ENCODE data around the gene ZNF570.

The ZNF570 gene

DNA sequence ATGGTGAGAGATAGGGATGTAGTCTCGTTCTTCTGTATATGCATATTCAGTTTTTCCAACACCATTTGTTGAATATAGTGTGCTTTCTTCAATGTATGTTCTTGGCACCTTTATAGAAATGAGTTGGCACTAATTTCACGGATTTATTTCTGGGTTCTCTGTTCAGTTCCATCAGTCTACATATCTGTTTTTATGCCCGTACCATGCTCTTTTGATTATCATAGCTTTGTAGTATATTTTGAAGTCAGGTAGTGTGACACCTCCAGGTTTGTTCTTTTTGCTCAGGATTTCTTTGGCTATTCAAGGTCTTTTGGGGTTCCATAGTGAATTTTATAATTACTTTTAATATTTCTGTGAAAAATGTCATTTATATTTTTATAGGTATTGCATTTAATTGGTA lies 23.1 kb downstream of the ZNF570 start:
- Histone ChIP-seq H3K27me3 (ENCODE audit: insufficient read depth, poor library complexity, severe bottlenecking) (no peaks in the 10 kb centered on the region), H3K4me1 (ENCODE audit: insufficient read depth, poor library complexity, severe bottlenecking) (no peaks in the 10 kb centered on the region), H3K4me3 (ENCODE audit: severe bottlenecking) (no peak overlapping the region), H3K36me3 (ENCODE audit: low read depth) (no peaks in the 10 kb centered on the region), H3K9me3 (ENCODE audit: severe bottlenecking) (peaks cover 12% of the 10 kb centered on the region), H3K27ac (ENCODE audit: poor library complexity, severe bottlenecking) (no peak overlapping the region)
- no peak for ATAC-seq (ENCODE audit: low read depth)
- no peak for DNase-seq (ENCODE audit: low spot score)
- TF ChIP-seq, protein P1, sequence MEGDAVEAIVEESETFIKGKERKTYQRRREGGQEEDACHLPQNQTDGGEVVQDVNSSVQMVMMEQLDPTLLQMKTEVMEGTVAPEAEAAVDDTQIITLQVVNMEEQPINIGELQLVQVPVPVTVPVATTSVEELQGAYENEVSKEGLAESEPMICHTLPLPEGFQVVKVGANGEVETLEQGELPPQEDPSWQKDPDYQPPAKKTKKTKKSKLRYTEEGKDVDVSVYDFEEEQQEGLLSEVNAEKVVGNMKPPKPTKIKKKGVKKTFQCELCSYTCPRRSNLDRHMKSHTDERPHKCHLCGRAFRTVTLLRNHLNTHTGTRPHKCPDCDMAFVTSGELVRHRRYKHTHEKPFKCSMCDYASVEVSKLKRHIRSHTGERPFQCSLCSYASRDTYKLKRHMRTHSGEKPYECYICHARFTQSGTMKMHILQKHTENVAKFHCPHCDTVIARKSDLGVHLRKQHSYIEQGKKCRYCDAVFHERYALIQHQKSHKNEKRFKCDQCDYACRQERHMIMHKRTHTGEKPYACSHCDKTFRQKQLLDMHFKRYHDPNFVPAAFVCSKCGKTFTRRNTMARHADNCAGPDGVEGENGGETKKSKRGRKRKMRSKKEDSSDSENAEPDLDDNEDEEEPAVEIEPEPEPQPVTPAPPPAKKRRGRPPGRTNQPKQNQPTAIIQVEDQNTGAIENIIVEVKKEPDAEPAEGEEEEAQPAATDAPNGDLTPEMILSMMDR (IDR thresholded peaks at IDR 0.05; ENCODE audit: poor library complexity, severe bottlenecking) = no peak

DNA sequence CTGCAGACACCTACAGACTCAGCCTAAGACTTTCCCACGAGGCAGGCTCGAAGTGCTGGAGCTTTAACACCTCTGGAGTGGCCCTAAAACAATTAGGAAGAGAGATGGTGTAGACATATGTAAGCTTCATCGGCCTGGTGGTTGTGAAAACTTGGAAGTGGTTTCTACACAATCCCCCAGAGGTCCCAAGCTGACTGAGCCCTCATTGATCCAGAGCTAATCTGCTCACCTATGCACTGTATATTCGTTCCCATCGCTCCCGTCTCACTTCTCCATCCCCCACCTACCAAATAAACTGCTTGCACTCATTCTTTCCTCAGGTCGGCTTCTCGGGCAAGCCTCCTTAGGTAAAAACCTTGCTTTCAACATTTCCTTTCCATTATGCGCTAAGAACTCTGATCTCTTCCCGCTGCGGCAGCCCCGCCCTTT lies 36.8 kb downstream of the ZNF570 start:
- peak overlapping the region; percentile 80 for H3K4me3 ChIP-seq (ENCODE audit: severe bottlenecking)
- DNase-seq (ENCODE audit: low spot score) = no peak
- ATAC-seq (ENCODE audit: low read depth) = peak; percentile 19; the same call in 2 of the 3 replicates
- H3K4me1 ChIP-seq (ENCODE audit: insufficient read depth, poor library complexity, severe bottlenecking) = no peaks in the 10 kb centered on the region
- no peaks in the 10 kb centered on the region for H3K9me3 ChIP-seq (ENCODE audit: severe bottlenecking)
- no peaks in the 10 kb centered on the region for H3K27me3 ChIP-seq (ENCODE audit: insufficient read depth, poor library complexity, severe bottlenecking)
- TF ChIP-seq, protein P1 (IDR thresholded peaks at IDR 0.05; ENCODE audit: poor library complexity, severe bottlenecking) = no peak
- peak overlapping the region; percentile 80 for H3K27ac ChIP-seq (ENCODE audit: poor library complexity, severe bottlenecking)
- H3K36me3 ChIP-seq (ENCODE audit: low read depth) = peaks cover 25% of the 10 kb centered on the region

DNA sequence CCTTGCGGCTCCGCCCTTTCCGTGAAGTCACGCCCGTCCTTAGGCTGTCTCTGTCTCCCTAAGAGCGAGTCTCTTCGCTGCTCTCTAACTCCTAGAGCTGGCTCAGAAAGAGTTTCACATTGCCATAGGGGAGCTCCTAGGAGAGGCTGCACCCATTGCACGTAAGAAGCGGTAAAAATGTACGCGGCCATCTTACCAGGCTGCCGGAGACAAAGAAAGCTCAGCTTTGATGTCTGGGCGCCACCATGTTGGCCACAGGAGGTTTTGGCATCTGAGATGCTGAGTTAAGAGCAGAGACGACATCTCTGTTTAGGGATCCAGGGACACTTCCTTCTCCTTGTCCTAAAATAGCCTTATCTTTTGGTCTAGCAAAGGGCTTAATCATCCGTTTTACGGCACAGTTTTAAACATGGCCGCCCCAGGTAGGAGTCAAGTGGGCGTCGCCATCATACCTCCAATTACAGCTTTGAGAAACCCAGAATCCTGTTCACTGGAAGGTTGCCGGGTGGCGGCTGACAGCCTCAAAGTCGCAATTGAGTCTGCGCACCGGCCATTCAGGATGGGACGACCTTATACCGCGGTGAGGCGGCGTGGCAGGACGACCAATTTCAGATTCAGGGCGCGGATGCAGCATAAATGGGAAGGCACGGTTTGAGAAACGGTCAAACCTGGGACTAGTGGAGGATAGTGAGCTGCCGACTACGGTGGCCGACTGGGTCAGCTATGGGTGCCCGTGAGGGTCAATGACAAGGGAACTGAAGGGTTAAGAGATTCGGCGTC lies 37.4 kb downstream of the ZNF570 start, which contains the start of gene ZNF793:
Gene ZNF793 (plus strand): TSS at position 553 of the 780 bp plus-strand sequence. CDS start 16,501 bp downstream, outside the sequence.
- H3K36me3 ChIP-seq (ENCODE audit: low read depth) = peaks cover 28% of the 10 kb centered on the region
- no peaks in the 10 kb centered on the region for H3K27me3 ChIP-seq (ENCODE audit: insufficient read depth, poor library complexity, severe bottlenecking)
- TF ChIP-seq, protein P1 (IDR thresholded peaks at IDR 0.05; ENCODE audit: poor library complexity, severe bottlenecking) = no peak
- DNase-seq (ENCODE audit: low spot score) = peak; percentile 75
- ATAC-seq (ENCODE audit: low read depth) = peak; percentile 92
- no peaks in the 10 kb centered on the region for H3K4me1 ChIP-seq (ENCODE audit: insufficient read depth, poor library complexity, severe bottlenecking)
- no peaks in the 10 kb centered on the region for H3K9me3 ChIP-seq (ENCODE audit: severe bottlenecking)
- H3K4me3 ChIP-seq (ENCODE audit: severe bottlenecking) = peak within 1 kb of the TSS; percentile 80
- peak within 1 kb of the TSS; percentile 80 for H3K27ac ChIP-seq (ENCODE audit: poor library complexity, severe bottlenecking)

DNA sequence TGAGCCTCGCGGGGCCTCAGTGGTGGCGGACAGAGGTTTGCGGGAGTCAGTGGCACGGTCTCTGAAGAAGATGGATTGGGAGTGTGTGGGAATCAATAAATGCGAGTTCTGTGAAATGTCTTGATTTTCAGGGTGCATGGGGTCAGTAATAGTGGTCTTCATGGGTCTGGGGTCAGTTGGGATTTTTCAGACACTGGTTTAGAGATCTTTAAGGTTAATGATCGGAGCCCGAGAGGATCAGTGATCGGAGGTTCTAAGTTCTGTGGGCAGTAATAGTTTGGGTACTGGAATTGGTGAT lies 38.0 kb downstream of the ZNF570 start:
- no peaks in the 10 kb centered on the region for H3K27me3 ChIP-seq (ENCODE audit: insufficient read depth, poor library complexity, severe bottlenecking)
- H3K9me3 ChIP-seq (ENCODE audit: severe bottlenecking) = no peaks in the 10 kb centered on the region
- no peaks in the 10 kb centered on the region for H3K4me1 ChIP-seq (ENCODE audit: insufficient read depth, poor library complexity, severe bottlenecking)
- TF ChIP-seq, protein P1 (IDR thresholded peaks at IDR 0.05; ENCODE audit: poor library complexity, severe bottlenecking) = no peak
- peaks cover 33% of the 10 kb centered on the region for H3K36me3 ChIP-seq (ENCODE audit: low read depth)
- ATAC-seq (ENCODE audit: low read depth) (no peak), DNase-seq (ENCODE audit: low spot score) (no peak)
- H3K27ac ChIP-seq (ENCODE audit: poor library complexity, severe bottlenecking) = peak overlapping the region; percentile 80
- peak overlapping the region; percentile 80 for H3K4me3 ChIP-seq (ENCODE audit: severe bottlenecking)

DNA sequence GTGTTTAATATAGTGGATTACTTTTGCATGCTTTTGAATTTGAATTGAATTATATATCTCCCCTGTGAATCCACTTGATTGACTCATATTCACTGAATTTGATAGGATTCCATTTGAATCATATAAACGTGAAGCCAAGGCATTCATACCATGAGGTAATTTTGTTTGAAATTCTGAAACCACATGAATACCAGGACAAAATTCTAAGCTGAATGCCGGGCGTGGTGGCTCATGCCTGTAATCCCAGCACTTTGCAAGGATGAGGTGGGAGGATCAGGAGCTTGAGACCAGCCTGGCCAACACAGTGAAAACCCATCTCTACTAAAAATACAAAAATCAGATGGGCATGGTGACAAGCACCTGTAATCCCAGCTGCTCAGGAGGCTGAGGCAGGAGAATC lies 42.0 kb downstream of the ZNF570 start:
- Histone ChIP-seq H3K4me3 (ENCODE audit: severe bottlenecking) (no peak overlapping the region), H3K27ac (ENCODE audit: poor library complexity, severe bottlenecking) (no peak overlapping the region), H3K27me3 (ENCODE audit: insufficient read depth, poor library complexity, severe bottlenecking) (no peaks in the 10 kb centered on the region), H3K9me3 (ENCODE audit: severe bottlenecking) (no peaks in the 10 kb centered on the region), H3K36me3 (ENCODE audit: low read depth) (peaks cover 40% of the 10 kb centered on the region), H3K4me1 (ENCODE audit: insufficient read depth, poor library complexity, severe bottlenecking) (no peaks in the 10 kb centered on the region)
- DNase-seq (ENCODE audit: low spot score) (no peak), ATAC-seq (ENCODE audit: low read depth) (no peak)
- TF ChIP-seq, protein P1 (IDR thresholded peaks at IDR 0.05; ENCODE audit: poor library complexity, severe bottlenecking) = no peak
